Stimulated activated naive CD8-positive, alpha-beta T cell treated with anti-CD3 and anti-CD28 coated beads, Interleukin-15, amount 100 ng/mL, for 72 hours (primary cell): ENCODE measurements around the gene GRAMD1C.

ENCODE experiments used
- ATAC-seq: fragments of 150-1000 bp; cut with Tn5 transposase; 2 replicates; pipeline ENCODE4 v1.10.0; 2021; ENCODE audit warnings: mild to moderate bottlenecking, moderate library complexity
- DNase-seq, 2 donors: peaks; one replicate each; pipeline ENCODE4 v3.0.0; 2021 to 2022
- H3K27ac Mint-ChIP-seq, 2 donors: one replicate each; pipeline ENCODE4 v1.8.0; 2022; ENCODE audit warnings: mild to moderate bottlenecking in 2 of 2, mixed read lengths in 2 of 2, moderate library complexity in 2 of 2
- H3K27me3 Mint-ChIP-seq: one replicate; pipeline ENCODE4 v1.8.0; 2022; ENCODE audit warnings: mixed read lengths
- H3K4me1 Mint-ChIP-seq: one replicate; pipeline ENCODE4 v1.8.0; 2022; ENCODE audit warnings: mild to moderate bottlenecking, mixed read lengths
- H3K4me3 Mint-ChIP-seq, 2 donors: one replicate each; pipeline ENCODE4 v1.8.0; 2022; ENCODE audit warnings: mild to moderate bottlenecking in 2 of 2, mixed read lengths in 2 of 2, moderate library complexity in 1 of 2
- H3K9me3 Mint-ChIP-seq, 2 donors: one replicate each; pipeline ENCODE4 v1.8.0; 2022; ENCODE audit warnings: mixed read lengths in 2 of 2

The GRAMD1C gene

DNA sequence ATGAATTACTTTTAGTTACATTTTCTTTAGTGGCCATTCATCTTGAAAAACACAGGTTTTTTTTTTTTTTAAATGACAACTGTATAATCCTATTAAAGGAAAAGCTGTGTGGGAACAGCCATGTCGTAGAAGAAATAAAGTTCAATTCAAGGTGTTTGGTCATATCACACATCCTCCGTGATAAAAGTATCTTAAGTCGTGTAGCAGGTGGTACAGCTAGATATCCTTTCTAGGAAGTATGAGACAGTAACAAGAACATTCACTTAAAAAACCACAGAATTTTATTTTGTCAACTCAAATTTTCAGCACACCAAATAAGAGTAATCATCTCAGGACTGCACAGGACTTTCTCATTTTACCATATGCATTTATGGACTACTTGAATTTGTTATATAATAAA lies 125.3 kb downstream of the GRAMD1C start:
- Mint-ChIP-seq H3K27me3 (no peaks in the 10 kb centered on the region), H3K9me3 (no peaks in the 10 kb centered on the region)
- ATAC-seq, result no peak

DNA sequence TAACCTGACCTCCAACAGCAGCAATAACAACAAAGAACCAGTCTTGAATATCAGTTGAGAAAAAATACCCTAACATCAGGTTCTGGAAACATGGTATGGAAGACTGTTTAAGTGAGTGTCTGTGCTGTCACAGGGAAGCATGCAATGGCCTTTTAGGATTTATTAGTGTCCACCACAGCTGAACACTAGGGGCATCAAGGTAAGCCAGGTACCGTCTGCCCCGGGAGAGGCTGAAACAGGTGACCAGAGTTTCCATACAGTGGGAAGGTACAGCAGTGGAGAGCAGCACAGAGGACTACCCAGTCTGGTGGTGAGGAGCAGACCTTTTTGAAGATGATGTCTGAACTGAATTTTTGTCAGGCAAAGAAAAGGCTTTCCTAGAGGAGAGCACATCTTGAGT lies 127.6 kb downstream of the GRAMD1C start:
- Mint-ChIP-seq H3K4me1 (no peaks in the 10 kb centered on the region), H3K9me3 (peaks cover 4 to 6% of the 10 kb centered on the region in 2 donors), H3K27ac (no peak overlapping the region), H3K4me3 (no peak overlapping the region), H3K27me3 (no peaks in the 10 kb centered on the region)
- no peak for DNase-seq
- ATAC-seq, result no peak

More for the DNA sequence above, 125.3 kb downstream of the GRAMD1C start:
- H3K27ac Mint-ChIP-seq, result no peak overlapping the region
- DNase-seq, result no peak
- no peaks in the 10 kb centered on the region for H3K4me1 Mint-ChIP-seq
- no peak overlapping the region for H3K4me3 Mint-ChIP-seq

- no peak overlapping the region for H3K4me3 Mint-ChIP-seq
- H3K27me3 Mint-ChIP-seq, result no peaks in the 10 kb centered on the region
- H3K9me3 Mint-ChIP-seq, result peaks cover 30 to 31% of the 10 kb centered on the region in 2 donors
- H3K27ac Mint-ChIP-seq, result no peak overlapping the region
- DNase-seq, result no peak
- no peaks in the 10 kb centered on the region for H3K4me1 Mint-ChIP-seq
- no peak for ATAC-seq
Measured at GRCh38 chr3:113968986-113969385, 130.4 kb downstream of the GRAMD1C start.

- no peaks in the 10 kb centered on the region for H3K27me3 Mint-ChIP-seq
- no peak overlapping the region for H3K4me3 Mint-ChIP-seq
- peaks cover 10 to 13% of the 10 kb centered on the region in 2 donors for H3K9me3 Mint-ChIP-seq
- H3K27ac Mint-ChIP-seq, result no peak overlapping the region
- H3K4me1 Mint-ChIP-seq, result no peaks in the 10 kb centered on the region
- DNase-seq (no peak), ATAC-seq (no peak)
Measured at GRCh38 chr3:113977822-113978221, 139.2 kb downstream of the GRAMD1C start.

GRCh38 chr3:113979916-113980315 lies 141.3 kb downstream of the GRAMD1C start:
- Mint-ChIP-seq H3K4me1 (no peaks in the 10 kb centered on the region), H3K4me3 (no peak overlapping the region), H3K27ac (no peak overlapping the region), H3K9me3 (no peaks in the 10 kb centered on the region), H3K27me3 (no peaks in the 10 kb centered on the region)
- ATAC-seq (no peak), DNase-seq (no peak)

GRCh38 chr3:113981803-113982202 lies 143.2 kb downstream of the GRAMD1C start:
- Mint-ChIP-seq H3K9me3 (no peaks in the 10 kb centered on the region), H3K4me3 (no peak overlapping the region), H3K27me3 (no peaks in the 10 kb centered on the region), H3K4me1 (no peaks in the 10 kb centered on the region), H3K27ac (no peak overlapping the region)
- ATAC-seq (no peak), DNase-seq (no peak)

- Mint-ChIP-seq H3K9me3 (no peaks in the 10 kb centered on the region), H3K27ac (no peak overlapping the region), H3K27me3 (no peaks in the 10 kb centered on the region), H3K4me1 (no peaks in the 10 kb centered on the region), H3K4me3 (no peak overlapping the region)
- no peak for DNase-seq
- no peak for ATAC-seq
Measured at GRCh38 chr3:113983544-113983943, 145.0 kb downstream of the GRAMD1C start.

GRCh38 chr3:113985541-113985940 lies 147.0 kb downstream of the GRAMD1C start:
- Mint-ChIP-seq H3K27me3 (no peaks in the 10 kb centered on the region), H3K4me1 (no peaks in the 10 kb centered on the region), H3K27ac (peak overlapping the region in 1 of 2 donors; percentile 88), H3K4me3 (no peak overlapping the region), H3K9me3 (no peaks in the 10 kb centered on the region)
- DNase-seq (no peak), ATAC-seq (no peak)
